NCI-H2107 (cell line): Measurements from ENCODE around the gene GJA9.
"Not testable (repeated sequence)": the region's sequence is repeated elsewhere in the genome, so short reads cannot be mapped to it uniquely, and the experiment has no call there.

Experiments
- DNase-seq: peaks from one replicate; lab custom pipeline; 2025; lab: John Stamatoyannopoulos, UW

Gene GJA9

GRCh38 chr1:38881487-38881886, at the start of gene GJA9:
Gene GJA9, minus strand, starts transcription at chr1:38881587. Its CDS starts 5,489 bp downstream, at chr1:38876098.
- DNase-seq: no peak

GRCh38 chr1:38929476-38929875, 48.1 kb upstream of the GJA9 start:
- DNase-seq: peak; percentile 100

GRCh38 chr1:38929054-38929453, 47.7 kb upstream of the GJA9 start:
- no peak for DNase-seq

GRCh38 chr1:38926091-38926490, 44.7 kb upstream of the GJA9 start:
- no peak for DNase-seq

- no peak for DNase-seq
Observed at GRCh38 chr1:38925391-38925790, 44.0 kb upstream of the GJA9 start.

GRCh38 chr1:38923607-38924006, 42.2 kb upstream of the GJA9 start:
- DNase-seq: no peak

GRCh38 chr1:38919130-38919529, 37.7 kb upstream of the GJA9 start:
- no peak for DNase-seq

GRCh38 chr1:38918568-38918967, 37.2 kb upstream of the GJA9 start:
- no peak for DNase-seq

GRCh38 chr1:38917772-38918171, 36.4 kb upstream of the GJA9 start:
- DNase-seq: no peak

- DNase-seq: no peak
Observed at GRCh38 chr1:38917337-38917736, 36.0 kb upstream of the GJA9 start.

GRCh38 chr1:38915352-38915948, 34.1 kb upstream of the GJA9 start:
- DNase-seq: no peak

- not testable (repeated sequence) for DNase-seq
Observed at GRCh38 chr1:38914908-38915307, 33.5 kb upstream of the GJA9 start.

GRCh38 chr1:38908821-38909220, 27.4 kb upstream of the GJA9 start:
- no peak for DNase-seq

GRCh38 chr1:38905985-38906384, 24.6 kb upstream of the GJA9 start:
- no peak for DNase-seq

- no peak for DNase-seq
Observed at GRCh38 chr1:38899560-38899959, 18.2 kb upstream of the GJA9 start.

- DNase-seq: no peak
Observed at GRCh38 chr1:38898653-38899230, 17.4 kb upstream of the GJA9 start.

GRCh38 chr1:38896169-38896568, 14.8 kb upstream of the GJA9 start:
- no peak for DNase-seq

GRCh38 chr1:38892976-38893375, 11.6 kb upstream of the GJA9 start:
- no peak for DNase-seq

GRCh38 chr1:38891753-38892152, 10.4 kb upstream of the GJA9 start:
- DNase-seq: peak; percentile 78

- DNase-seq: no peak
Observed at GRCh38 chr1:38889589-38889988, 8.2 kb upstream of the GJA9 start.

GRCh38 chr1:38888423-38889333, 7.3 kb upstream of the GJA9 start:
- no peak for DNase-seq

GRCh38 chr1:38885092-38885491, 3.7 kb upstream of the GJA9 start:
- DNase-seq: no peak

- DNase-seq: no peak
Observed at GRCh38 chr1:38875811-38876210, 5.6 kb downstream of the GJA9 start.
